GM12801 (cell line): ENCODE measurements around the gene C10orf88.

Experiments used
- TF ChIP-seq, protein P1 (sequence below): IDR thresholded peaks from one replicate; pipeline ENCODE4 v1.5.1; 2011; ENCODE audit warnings: control low read depth; ENCODE audit not compliant: insufficient read length; ENCODE audit errors: extremely low read depth

C10orf88 gene

DNA sequence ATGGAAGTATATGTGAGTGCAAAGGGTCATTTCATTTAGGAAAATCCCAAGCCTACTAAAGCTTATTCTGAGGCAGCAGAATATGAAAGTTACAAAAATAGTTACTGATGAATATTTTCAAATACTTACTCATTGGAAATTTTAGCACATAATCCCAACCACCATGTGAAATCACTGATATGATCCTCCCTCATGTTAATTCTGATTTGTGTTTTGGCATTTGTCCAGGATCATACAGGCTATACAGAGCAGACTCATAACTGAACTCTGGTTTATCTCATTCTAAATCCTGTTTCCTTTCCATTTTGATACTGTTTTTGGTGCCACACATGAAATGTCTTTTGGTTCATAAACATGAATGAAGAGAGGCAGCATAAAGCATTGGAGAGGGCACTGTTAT lies 71.3 kb downstream of the C10orf88 start:
- TF ChIP-seq, protein P1, sequence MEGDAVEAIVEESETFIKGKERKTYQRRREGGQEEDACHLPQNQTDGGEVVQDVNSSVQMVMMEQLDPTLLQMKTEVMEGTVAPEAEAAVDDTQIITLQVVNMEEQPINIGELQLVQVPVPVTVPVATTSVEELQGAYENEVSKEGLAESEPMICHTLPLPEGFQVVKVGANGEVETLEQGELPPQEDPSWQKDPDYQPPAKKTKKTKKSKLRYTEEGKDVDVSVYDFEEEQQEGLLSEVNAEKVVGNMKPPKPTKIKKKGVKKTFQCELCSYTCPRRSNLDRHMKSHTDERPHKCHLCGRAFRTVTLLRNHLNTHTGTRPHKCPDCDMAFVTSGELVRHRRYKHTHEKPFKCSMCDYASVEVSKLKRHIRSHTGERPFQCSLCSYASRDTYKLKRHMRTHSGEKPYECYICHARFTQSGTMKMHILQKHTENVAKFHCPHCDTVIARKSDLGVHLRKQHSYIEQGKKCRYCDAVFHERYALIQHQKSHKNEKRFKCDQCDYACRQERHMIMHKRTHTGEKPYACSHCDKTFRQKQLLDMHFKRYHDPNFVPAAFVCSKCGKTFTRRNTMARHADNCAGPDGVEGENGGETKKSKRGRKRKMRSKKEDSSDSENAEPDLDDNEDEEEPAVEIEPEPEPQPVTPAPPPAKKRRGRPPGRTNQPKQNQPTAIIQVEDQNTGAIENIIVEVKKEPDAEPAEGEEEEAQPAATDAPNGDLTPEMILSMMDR: no peak
